Central memory CD8-positive, alpha-beta T cell (primary cell): ENCODE data around the gene CUEDC1.
"Not testable (repeated sequence)": the region's sequence is repeated elsewhere in the genome, so short reads cannot be mapped to it uniquely, and the experiment has no call there.

ENCODE experiments used
- ATAC-seq: fragments of 150-1000 bp; cut with Tn5 transposase; replicated peaks from 2 replicates; pipeline ENCODE4 v1.10.0; 2022; ENCODE audit warnings: mild to moderate bottlenecking, moderate FRiP score, moderate number of reproducible peaks; ENCODE audit not compliant: poor library complexity, severe bottlenecking; ENCODE audit errors: extremely low read depth
- DNase-seq, 2 donors: peaks; one replicate each; pipeline ENCODE4 v3.0.0; 2021; ENCODE audit warnings: low spot score in 2 of 2
- H3K27ac Mint-ChIP-seq: one replicate; pipeline ENCODE4 v1.8.0; 2022; ENCODE audit warnings: low read depth, mild to moderate bottlenecking, moderate library complexity, mixed read lengths
- H3K27me3 Mint-ChIP-seq: one replicate; pipeline ENCODE4 v1.8.0; 2022; ENCODE audit warnings: mixed read lengths
- H3K36me3 Mint-ChIP-seq: one replicate; pipeline ENCODE4 v1.8.0; 2022; ENCODE audit warnings: mild to moderate bottlenecking, moderate library complexity, mixed read lengths; ENCODE audit not compliant: insufficient read depth
- H3K4me1 Mint-ChIP-seq: one replicate; pipeline ENCODE4 v1.8.0; 2022; ENCODE audit warnings: mixed read lengths
- H3K4me3 Mint-ChIP-seq: one replicate; pipeline ENCODE4 v1.8.0; 2022; ENCODE audit warnings: mild to moderate bottlenecking, moderate library complexity, mixed read lengths
- H3K9me3 Mint-ChIP-seq: one replicate; pipeline ENCODE4 v1.8.0; 2022; ENCODE audit warnings: mixed read lengths

Gene CUEDC1

DNA sequence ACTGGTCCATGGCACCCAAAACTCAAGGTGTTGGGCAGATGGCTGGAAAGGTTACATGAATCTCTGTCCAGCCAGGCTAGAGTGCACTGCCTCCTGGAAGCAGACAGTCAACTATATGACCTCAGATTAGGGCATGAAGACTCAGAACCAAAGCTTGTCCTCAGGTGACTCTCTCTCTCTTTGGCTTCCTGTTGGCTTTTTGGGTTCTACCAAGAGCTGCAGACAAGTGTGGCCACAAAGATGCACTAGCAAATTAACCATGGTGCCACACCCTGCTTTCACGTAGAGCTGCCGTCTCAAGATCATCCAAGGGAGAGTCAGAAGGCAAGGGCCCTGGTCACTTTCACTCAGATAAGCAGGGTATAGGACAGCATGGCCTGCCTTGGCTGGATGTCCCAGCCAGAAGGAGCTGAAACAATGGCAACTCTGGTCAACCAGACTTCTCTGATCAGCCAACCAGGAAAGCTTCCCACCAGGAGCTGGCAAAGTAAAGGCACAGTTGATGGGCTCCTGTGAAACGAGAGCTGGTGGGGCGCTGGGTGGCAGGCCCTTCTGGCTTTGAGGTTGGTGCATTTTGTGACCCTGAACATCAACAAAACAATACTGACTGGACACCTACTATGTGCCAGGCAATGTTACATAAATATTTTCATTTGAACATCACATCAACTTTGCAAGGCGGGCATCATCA lies 31.9 kb downstream of the CUEDC1 start:
- no peak for DNase-seq
- Mint-ChIP-seq H3K36me3 (no peaks in the 10 kb centered on the region), H3K9me3 (no peaks in the 10 kb centered on the region), H3K4me3 (no peak overlapping the region), H3K27ac (no peak overlapping the region), H3K4me1 (peaks cover 4% of the 10 kb centered on the region), H3K27me3 (peaks cover 35% of the 10 kb centered on the region)
- ATAC-seq, result no peak

DNA sequence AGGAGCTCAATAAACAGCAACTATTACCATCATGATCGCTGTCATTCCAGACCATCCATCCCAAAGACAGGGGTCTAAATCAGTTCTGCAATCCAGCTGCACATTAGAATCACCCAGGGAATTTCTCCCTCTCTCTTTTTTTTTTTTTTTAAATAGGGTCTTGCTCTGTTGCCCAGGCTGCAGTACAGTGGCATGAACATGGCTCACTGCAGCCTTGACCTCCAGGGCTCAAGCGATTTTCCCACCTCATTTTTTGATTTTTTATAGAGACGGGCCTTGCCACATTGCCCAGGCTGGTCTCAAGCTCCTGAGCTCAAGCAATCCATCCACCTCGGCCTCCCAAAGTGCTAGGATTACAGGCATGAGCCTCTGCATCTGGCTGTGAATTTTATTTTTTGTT lies 32.5 kb downstream of the CUEDC1 start:
- not testable (repeated sequence) for H3K27ac Mint-ChIP-seq, H3K9me3 Mint-ChIP-seq, H3K36me3 Mint-ChIP-seq, ATAC-seq, DNase-seq, H3K4me3 Mint-ChIP-seq, H3K4me1 Mint-ChIP-seq
- H3K27me3 Mint-ChIP-seq, result peaks cover 33% of the 10 kb centered on the region

DNA sequence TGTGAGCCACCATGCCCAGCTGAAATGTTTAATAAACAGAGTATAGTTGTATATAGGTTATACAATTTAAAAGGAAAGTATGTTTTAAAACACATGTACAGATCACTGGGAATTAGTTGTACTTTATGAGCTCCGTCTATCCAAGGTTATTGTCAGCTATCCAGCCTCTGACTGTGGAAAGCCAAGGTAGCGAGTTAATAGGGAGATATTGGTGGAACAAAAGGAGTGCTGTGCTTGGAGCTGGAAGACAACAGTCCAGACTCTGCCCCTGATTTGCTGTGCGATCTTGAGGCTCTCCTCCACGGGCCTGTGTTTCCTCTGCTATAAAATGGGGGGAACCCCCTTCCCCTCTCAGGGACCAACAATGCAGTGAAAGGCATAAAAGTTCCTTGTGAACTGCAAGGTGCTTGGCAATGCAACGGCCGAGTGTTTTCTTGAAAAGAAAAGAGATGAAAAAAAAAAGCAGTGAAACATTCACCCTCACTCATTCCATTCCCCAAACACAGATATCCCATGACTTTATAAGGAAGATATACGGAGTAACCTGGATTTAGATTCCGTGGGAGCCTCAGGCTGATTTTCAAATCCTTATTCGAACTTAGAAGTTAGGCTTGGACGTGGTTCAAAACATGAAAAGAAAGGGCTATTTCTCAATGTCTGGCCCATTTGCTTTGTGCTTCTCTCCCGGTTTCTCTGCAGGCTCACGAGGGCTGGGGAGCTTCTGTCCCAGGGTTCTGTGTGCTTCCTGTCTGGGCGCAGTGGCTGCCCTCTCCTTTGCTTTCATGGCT lies 34.1 kb downstream of the CUEDC1 start:
- H3K4me1 Mint-ChIP-seq, result peaks cover 4% of the 10 kb centered on the region
- no peak overlapping the region for H3K27ac Mint-ChIP-seq
- no peaks in the 10 kb centered on the region for H3K9me3 Mint-ChIP-seq
- peaks cover 17% of the 10 kb centered on the region for H3K27me3 Mint-ChIP-seq
- ATAC-seq (no peak), DNase-seq (no peak)
- no peaks in the 10 kb centered on the region for H3K36me3 Mint-ChIP-seq
- H3K4me3 Mint-ChIP-seq, result no peak overlapping the region

DNA sequence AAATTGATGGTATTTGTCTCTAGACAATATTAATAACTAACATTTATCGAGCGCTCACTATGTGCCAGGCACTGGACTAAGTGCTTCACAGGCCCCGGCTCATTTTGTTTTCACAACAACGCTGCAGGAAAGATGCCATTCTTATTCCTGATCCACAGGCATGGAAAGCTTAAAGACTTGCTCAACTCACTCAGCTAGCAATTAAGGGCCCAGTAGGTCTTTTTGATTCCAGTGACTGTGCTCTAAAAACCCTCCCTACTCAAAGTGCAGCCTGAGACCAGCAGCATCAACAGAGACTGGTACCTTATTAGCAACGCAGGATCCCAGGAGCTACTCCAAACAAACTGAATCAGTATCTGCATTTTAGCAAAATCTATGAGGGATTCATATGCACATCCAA lies 35.3 kb downstream of the CUEDC1 start:
- no peaks in the 10 kb centered on the region for H3K9me3 Mint-ChIP-seq
- peaks cover 4% of the 10 kb centered on the region for H3K4me1 Mint-ChIP-seq
- no peak overlapping the region for H3K4me3 Mint-ChIP-seq
- ATAC-seq (no peak), DNase-seq (no peak)
- no peaks in the 10 kb centered on the region for H3K36me3 Mint-ChIP-seq
- H3K27me3 Mint-ChIP-seq, result peaks cover 7% of the 10 kb centered on the region
- no peak overlapping the region for H3K27ac Mint-ChIP-seq

DNA sequence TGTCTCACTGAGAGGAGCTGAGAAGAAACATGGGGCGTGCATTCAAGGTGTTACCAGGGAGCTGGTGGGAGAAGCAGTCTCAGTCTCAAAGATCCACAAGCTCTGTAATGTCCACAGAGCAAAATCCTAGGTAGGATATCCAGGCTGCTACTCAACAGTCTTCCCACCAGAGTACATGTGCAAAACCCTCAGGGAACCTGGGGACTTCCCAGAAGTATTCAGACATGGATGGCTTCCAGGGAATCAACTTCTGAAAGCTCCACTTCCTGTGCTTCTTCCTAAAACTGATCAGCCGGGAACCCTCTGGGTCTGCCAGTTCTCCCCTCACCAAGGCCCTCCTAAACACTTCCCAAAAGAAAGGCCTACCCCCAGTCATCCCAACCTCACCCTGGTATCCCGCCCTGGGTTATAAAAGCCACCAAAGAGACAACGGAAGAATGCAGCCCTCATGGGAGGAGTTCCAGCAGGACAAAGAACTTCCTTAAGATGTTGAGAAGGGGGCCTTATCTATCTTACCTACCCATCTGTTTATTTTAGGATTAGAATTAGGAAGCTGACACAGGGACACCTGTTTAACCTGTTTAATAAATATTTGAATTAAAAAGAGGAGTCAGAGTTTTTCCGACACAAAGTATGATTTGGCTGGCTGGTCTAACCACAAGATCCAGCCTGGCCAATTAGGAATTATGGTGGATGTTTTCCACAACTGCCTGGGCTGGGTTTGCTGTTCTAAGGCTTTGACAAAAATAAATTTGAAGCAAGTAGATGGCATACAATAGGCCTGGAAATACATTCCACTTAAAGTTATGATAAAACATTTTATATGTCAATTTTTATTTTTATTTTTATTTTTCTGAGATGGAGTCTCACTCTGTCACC lies 37.0 kb downstream of the CUEDC1 start:
- H3K36me3 Mint-ChIP-seq, result no peaks in the 10 kb centered on the region
- peaks cover 4% of the 10 kb centered on the region for H3K4me1 Mint-ChIP-seq
- H3K27me3 Mint-ChIP-seq, result peaks cover 9% of the 10 kb centered on the region
- no peaks in the 10 kb centered on the region for H3K9me3 Mint-ChIP-seq
- DNase-seq (no peak), ATAC-seq (no peak)
- H3K27ac Mint-ChIP-seq, result no peak overlapping the region
- no peak overlapping the region for H3K4me3 Mint-ChIP-seq

DNA sequence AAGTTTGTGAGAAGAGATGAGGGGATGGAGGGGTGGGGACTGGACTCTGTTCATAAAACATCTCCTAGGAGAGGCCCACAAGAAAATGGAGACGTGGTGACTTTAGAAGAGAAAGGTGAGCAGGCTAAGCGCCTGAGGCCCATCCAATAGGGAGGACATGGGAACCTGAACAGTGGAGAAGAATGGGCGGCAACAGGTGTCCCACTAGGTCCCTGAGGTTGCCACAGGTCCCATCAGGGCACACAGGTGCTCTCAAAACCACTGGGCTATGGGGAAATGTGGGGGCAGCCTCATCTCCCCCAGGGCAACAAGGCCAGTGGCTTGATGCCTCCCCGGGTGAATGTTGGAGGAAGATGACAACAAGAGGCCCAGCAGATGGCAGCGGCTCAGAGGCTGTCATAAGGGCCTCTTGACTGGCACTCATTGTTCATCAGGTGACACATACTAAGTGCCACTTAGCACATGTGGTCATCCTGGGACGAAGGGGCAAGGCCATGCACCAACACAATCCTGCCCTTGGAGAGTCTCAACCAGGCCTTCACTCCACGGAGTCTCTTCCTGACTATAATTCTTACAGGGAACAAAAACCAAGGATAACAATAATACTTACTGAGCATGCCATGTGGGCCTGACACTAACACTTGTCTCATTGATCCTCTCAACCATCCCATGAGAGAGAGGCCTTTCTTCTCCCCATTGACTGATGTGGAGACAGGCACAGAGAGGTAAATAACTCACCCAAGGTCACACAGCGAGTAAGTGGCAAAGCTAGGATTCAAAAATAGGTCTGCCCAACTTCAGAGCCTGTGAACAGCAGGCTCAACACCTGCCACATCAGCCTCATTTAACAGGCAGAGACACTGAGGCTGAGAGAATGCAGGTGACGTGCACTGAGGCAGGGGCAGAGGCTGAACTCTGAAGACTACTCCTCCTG lies 38.0 kb downstream of the CUEDC1 start:
- peaks cover 9% of the 10 kb centered on the region for H3K27me3 Mint-ChIP-seq
- H3K27ac Mint-ChIP-seq, result no peak overlapping the region
- no peak for DNase-seq
- no peaks in the 10 kb centered on the region for H3K9me3 Mint-ChIP-seq
- H3K36me3 Mint-ChIP-seq, result no peaks in the 10 kb centered on the region
- no peak for ATAC-seq
- H3K4me1 Mint-ChIP-seq, result peaks cover under 1% of the 10 kb centered on the region
- no peak overlapping the region for H3K4me3 Mint-ChIP-seq

DNA sequence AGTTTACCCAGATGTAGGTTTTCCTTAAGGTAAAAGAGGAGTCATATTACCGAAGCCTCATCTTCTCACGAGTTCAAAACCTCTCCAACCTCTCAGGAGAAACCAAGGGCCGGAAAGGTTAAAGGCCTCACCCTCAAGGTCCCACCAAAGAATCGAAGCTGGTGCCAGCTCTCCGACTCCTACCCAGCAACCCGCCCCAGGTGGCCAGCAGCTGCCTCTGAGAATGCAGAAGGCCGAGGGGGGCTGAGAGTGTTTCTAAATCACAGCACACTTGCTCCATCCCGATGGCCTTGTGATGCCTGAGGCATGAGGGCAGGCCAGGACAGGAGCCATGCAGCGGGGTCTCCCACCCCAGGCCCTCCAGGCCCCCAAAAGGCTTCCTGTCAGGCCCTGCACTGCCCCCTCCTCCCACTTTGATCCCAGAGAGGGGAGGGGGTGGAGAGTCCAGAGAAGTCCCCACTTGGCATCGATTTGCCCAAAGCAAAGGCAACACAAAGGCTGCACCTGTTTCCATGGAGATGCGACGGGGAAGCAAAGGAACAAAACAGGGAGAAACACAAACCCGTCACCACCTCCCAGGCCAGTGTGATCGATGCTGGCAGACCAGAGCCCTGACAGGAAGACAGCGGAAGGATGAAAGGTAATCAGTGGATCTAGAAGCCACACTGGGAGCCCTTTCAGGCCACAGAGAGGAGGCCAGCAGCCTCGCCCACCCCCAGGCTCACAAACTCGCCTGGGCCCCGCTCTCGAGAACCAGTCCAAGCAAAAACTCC lies 39.0 kb downstream of the CUEDC1 start:
- Mint-ChIP-seq H3K9me3 (no peaks in the 10 kb centered on the region), H3K36me3 (no peaks in the 10 kb centered on the region), H3K4me1 (no peaks in the 10 kb centered on the region), H3K27ac (no peak overlapping the region), H3K27me3 (peaks cover 9% of the 10 kb centered on the region), H3K4me3 (no peak overlapping the region)
- no peak for ATAC-seq
- DNase-seq, result no peak

DNA sequence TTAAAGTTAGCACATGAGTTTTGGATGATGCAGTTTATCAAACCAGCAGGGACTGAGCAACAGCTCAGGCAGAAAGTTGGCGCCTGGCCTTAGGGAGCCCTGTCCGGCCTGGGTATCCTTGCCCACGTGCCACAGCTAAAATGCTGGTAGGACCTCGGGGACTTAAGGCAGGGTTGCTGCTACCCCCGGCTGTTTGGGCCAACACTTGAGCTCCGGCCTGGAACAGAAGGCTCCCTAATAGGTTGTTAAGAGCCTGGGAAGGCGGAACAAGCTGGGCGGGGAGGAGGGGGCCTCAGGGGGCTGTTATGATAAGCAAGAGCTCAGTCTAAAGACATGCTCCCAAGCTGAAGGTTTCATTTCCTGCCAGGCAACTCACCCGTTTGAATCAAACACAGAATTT lies 39.7 kb downstream of the CUEDC1 start:
- H3K27ac Mint-ChIP-seq, result no peak overlapping the region
- ATAC-seq (no peak), DNase-seq (no peak)
- H3K9me3 Mint-ChIP-seq, result no peaks in the 10 kb centered on the region
- no peak overlapping the region for H3K4me3 Mint-ChIP-seq
- peaks cover 9% of the 10 kb centered on the region for H3K27me3 Mint-ChIP-seq
- no peaks in the 10 kb centered on the region for H3K36me3 Mint-ChIP-seq
- no peaks in the 10 kb centered on the region for H3K4me1 Mint-ChIP-seq

DNA sequence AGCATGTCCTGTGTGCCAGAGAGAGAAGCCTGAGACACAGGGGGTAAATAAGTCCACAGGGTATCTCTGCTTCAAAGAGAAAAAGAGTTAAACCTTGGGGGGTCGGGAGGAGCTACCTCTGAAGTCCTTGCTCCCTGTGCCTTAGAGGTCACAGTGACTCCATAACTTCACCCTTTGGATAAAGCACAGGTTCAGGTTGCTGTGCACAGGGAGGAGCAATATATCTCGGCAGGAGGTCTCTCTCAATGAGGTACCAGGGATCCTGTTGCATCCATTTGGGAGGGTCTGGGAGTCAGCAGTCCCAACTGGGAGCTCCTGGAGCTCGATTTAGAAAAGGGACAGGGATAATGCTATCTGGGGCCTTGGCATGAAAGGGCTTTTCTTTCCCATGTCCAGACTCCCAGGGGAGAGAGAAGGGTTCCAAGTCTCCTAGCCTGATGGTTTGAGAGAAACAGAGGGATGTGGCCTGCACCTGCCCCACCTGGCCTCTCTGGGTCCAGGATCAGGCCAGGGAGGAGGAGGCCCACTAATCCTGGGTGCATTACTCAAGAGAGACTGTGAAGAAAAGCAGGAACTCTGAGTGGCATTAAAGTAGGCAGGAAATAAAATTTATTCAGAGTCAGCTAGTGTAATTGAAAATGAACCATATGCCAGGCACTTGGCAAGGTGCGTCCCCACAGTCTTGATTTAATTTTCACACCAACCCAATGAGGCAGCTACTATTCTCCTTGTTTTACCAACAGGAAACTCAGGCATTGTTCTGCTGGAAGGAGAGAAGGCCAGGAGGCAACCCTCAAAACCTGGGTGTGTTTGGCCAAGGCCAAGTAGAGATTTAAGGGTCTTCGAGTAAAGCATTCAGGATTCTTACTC lies 40.7 kb downstream of the CUEDC1 start:
- Mint-ChIP-seq H3K4me3 (no peak overlapping the region), H3K36me3 (no peaks in the 10 kb centered on the region), H3K27me3 (peaks cover 9% of the 10 kb centered on the region), H3K9me3 (no peaks in the 10 kb centered on the region), H3K4me1 (no peaks in the 10 kb centered on the region), H3K27ac (no peak overlapping the region)
- ATAC-seq (no peak), DNase-seq (no peak)

DNA sequence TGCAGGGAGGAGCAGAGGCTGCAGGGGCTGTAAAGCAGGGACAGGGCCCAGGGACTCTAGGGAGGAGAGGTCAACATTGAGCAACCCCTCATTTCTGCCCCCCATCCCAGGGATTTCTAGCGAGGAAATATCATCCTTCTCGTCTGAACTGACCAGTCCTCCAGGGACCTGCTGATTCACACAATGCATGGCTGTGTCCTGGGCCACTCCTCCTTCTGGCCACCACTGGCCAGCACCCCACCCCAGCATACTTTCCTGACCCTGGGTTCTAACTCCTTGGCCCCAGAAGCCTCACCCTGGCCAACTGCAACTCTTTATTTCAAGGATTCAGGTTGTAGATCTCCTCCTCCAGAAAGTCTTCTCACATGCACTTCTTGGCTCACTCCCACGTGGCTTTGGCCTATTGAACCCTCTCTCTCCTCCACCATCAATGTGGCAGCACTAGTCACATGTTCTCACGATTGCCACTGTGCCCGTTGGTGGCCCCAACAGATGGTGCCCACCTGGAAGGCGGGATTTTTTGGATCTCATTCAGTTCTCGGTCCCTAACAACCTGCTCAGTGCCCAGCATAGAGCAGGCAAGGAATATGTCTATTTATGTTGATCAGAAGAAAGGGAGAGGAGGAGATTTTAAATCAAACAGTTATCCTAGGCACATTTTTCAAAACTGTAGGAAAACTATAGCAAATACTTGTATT lies 41.5 kb downstream of the CUEDC1 start:
- H3K4me1 Mint-ChIP-seq, result no peaks in the 10 kb centered on the region
- no peak overlapping the region for H3K4me3 Mint-ChIP-seq
- ATAC-seq (no peak), DNase-seq (no peak)
- H3K36me3 Mint-ChIP-seq, result no peaks in the 10 kb centered on the region
- peaks cover 9% of the 10 kb centered on the region for H3K27me3 Mint-ChIP-seq
- no peaks in the 10 kb centered on the region for H3K9me3 Mint-ChIP-seq
- no peak overlapping the region for H3K27ac Mint-ChIP-seq
